NOMO-1 (cell line): ENCODE data around the gene SGPL1.

Source experiments
- DNase-seq, 2 experiments: peaks; one replicate each; lab custom pipeline; 2025; ENCODE audit not compliant: unreplicated experiment in 2 of 2; lab: John Stamatoyannopoulos, UW

Gene SGPL1

DNA sequence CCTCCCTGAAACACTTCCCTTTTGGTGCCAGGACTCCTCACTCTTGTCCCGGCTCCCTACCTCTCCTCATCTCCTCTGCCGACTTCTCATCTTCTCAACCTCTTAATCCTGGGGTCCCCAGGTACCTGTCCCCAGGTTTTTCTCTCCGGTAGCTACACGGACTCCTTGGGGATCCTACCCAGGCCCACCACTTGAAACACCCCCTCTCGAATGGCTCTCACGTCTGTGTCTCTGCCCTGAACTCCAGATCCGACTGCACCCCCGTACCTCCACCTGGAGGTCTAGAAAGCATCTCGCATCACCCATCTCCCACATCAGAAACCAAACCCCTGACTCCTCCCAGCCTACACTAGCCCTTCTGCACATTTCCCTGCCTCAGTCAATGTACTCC is 35.4 kb upstream of the SGPL1 start:
- no peak for DNase-seq

DNA sequence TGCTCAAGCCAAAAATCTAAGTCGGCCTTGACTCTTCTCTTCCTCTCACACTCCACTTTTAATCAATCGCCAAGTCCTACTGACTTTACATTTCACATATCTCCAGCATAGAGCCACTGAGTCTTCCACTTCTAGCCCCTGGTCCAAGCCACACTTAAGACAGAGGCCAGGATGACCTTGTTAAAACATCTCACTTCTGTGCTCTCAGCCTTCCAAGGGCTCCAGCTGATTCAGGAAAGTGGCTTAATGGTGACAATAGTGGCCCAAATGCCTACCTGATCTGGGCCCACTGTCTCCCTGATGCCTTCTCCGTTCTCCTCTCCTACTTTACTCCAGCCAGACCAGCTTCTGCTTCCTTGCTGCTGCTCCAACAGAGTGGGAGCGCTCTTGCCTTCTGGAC is 35.0 kb upstream of the SGPL1 start:
- DNase-seq, result no peak

DNA sequence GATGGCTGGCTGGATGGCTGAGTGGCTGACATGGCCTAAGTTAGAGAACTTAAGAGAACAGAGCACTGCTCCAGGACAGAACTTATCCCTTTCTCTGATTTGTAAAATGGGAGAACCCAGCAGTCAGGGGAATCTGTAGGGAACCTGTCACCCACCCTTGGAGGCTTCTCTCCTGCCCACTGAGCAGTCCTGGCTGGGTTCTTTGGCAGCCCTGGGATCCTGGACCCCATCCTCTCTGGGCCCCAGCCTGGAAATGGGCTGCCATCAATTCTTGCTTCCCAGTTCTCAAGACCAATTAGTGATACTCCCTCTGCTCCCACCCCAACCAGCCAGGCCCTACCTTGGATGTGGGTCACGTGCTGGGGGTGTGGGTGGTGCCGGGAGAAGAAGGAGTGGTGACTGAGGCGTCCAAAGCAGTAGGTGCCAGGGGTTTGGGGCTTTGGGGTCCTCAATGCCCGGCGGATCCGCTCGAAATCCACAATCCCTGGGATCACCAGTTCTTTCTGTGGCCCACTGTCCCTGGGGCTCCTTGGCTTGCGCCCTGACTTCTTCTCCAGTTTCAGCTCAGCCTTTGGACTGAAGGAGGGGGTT is 34.2 kb upstream of the SGPL1 start:
- DNase-seq, result no peak

DNA sequence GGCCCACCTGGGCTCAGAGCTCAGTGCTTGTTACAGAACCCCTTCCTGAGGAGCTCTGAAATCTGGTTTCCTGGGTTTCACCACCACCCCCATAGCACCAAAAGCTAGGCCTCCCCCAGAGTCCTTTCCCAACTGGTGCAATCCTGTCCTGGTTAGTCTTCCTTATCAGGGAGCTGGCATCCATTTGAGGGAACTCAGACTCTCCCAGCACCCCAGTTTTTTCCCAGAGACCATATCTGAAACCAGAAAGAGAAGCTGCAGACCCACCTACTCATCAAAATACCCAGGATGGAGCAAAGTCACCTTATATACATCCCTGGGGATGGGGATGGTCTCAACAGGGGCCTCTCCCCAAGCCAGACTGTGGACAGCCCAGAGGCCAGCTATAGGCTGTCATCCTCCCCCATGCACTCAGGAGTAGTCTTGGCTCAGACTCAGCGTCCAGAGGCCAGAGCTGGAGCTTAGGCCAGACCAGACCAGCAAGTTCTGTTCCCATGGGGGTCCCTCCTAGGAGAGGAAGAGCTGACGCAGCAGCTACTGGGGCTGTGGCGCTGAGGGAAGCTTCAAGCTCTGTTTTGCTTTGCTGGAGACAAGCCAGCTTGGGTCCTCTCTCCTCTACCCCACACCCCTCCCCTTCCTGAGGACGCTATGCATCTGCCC is 33.5 kb upstream of the SGPL1 start:
- no peak for DNase-seq

DNA sequence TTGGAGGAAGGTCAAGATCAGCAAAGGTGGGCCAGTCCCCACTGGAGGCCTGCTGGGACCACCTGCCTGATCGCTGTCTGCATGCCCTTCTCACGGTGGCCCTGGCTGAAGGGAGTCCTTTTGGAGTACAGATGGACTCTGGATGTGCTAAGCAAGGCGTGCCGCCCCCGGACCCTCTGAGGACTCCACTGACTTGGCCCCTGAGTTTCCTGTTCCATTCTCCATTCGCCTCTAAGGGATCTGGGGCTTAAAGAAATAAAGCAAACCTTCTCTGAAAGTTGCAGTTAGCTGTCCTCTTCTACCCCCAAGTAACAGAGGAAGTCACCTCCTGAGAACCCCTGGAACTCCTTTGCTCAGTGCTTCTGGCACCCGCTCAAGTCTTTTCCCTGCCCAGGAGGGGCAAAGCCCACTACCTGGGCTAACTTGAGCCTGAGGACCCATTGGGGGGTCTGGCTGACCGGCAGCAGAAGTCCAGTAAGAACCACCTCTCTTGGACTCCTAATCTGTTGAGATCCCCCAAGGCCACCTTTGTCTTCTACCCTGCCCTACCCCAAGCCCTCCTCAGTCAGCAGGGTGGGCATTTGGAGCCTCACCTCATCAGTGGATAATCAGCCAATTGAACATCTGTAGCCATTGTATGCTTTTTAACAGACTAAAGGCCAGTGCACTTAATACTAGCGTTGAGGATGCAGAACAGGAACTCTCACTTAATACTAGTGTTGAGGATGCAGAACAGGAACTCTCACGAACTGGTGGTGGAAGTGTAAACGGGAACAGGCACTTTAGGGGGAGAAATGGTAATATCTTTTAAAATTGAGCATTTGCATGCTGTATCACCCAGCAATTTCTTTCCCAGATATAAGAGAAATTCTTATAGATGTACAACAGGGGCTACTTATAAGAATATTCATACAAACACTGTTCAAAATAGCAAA is 32.7 kb upstream of the SGPL1 start:
- no peak for DNase-seq

DNA sequence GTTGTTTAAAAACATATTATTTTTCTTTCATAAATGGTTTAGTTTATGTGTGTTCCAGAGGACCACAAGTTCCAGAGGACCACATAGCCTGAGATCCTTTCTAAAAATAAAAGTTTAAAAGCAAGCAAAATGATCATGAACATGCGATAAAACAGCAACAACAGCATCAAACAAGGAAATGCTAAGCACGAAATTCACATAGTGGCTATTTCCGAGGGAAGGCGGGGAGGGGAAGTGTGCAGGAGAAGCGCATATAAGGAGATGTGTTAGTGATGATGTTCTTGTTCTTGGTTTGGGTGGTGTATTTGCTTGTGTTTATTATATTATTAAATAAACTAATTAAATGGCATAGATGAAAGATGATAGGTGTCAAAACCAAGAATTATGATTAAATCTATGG is 31.7 kb upstream of the SGPL1 start:
- no peak for DNase-seq

DNA sequence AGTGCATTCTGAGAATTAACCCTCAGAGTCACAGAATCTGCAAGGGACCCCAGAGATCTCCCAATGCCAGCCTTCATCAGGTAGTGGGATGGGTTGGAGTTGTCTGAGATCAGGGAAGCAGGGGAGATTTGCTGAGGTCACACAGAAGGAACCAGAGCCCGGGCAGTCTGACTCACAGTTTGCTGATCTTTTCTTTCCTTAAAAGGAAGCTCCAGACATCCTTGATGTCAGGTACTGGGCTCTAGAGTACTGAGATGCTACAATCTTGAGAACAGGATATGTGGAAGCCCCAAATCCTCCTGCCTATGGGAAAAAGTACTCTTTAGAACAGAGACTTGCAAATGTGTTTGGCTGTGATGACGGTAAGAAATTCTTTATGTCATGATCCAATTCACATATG is 31.3 kb upstream of the SGPL1 start:
- no peak for DNase-seq

DNA sequence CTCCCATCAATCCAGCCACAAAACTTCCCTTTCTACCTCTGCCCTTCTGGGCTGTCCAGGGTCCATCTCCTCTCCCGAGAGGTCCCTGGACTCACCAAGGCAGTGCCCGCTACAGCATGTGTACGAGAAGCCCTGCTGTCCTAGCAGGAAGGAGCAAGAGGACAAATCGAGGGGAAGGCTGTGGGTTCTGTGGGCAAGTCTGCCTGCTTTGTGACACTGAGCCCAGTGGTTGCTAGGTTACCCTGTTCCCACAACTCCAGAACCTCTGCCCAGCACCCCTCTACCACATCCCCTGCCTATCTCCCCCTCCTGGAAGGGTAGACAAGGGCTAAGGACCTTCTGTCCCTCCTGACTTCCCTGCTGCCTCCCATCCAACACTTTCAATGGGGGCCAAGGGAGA is 30.6 kb upstream of the SGPL1 start, which contains the start of gene TBATA:
Gene TBATA (minus strand): TSS at position 188 of the 400 bp plus-strand sequence. CDS start 1,998 bp downstream, outside the sequence.
- DNase-seq, result no peak

DNA sequence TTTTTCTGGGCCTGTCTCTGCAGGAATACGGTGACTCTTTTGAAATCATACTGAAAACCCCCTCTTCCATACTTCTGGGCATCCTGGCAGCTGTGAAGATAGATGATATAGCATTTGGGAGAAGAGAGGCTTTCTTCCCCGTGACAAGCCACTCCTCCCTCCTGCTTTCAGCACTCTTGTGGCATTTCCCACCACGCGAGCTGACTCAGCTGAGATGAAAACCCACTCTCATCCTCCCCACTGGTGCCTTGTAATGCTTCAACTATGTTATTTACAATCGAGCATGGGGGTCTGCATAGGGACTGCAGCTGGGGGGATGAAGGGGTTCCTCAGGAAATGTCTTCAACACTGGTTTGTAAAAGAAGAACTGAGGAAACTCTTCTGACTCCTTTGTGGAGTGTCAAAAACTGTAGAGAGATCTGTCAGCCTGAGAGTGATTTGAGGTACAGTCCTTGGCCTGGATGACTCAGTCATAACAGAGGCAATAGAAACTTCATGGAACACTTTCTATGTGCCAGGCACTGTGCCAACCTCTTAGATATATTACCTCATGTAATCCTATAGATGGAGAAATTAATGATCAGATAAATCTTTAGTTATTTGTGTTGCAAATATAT is 28.8 kb upstream of the SGPL1 start:
- DNase-seq, result no peak

DNA sequence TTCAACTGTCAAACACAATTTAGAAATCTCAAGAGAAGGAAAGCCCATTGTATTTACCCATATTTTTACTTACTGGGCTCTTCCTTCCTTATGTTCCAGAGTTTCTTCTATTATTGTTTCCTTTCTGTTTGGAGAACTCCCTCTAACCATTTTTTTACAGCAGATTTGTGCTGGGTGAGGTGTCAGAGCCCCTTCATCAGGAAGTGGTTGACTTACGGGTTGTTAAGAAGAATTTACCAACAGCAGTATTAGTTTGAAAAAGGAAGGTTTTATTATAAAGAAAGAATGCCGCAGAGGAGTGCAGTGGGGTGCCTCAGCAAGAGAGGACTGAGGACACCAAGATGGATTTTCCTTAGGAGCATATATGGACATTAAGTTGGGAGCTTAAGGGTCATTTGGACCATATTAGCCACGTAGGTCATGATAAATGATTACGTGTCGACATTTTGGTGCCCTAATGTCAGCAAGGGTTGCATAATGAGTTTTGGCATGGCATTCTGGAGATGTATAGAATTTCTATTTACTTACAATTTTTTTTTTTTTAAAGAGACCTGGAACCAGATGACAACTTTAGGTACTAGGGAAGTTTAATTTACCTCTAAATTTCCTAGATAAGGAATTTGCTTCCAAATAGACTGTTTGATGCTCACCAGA is 24.2 kb upstream of the SGPL1 start:
- DNase-seq, result no peak

DNA sequence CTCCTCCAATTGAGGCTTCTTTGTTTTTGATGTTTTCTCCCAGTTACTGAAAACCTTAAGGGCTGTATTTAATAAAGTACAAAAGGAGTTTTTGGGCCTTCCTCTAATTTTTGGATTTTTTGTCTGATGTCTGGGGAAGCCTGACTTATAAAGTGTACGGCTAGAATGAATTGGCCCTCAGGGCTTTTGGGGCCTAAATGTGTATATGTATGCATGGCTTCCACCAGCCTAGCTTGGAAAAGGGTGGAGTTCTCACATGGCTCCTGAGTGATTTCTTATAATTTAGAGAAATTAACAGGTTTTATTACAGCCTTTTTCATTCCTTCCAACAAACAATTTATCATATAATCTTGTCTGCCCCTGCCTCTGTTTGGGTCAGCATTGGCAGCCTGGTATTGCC is 20.1 kb upstream of the SGPL1 start:
- DNase-seq, result no peak

DNA sequence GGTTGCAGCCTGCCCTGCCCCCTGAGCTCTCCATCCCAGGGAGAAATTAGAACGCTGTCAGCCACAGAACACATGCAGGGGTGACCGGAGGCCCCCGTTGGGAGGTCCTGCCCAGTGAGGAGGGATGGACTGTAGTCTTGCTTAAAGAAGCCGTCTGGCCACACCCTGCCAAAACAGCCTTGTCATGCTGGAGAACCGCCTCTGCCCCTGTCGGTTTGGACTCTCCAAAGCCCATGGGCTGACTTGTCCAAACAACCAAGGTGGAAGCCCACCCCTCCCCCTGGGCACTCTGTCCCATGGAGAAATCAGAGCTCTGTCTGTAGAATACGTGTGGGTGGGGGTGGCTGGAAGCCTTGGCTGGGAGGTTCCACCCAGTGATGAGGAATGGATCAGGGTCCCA is 17.9 kb upstream of the SGPL1 start:
- DNase-seq, result no peak

DNA sequence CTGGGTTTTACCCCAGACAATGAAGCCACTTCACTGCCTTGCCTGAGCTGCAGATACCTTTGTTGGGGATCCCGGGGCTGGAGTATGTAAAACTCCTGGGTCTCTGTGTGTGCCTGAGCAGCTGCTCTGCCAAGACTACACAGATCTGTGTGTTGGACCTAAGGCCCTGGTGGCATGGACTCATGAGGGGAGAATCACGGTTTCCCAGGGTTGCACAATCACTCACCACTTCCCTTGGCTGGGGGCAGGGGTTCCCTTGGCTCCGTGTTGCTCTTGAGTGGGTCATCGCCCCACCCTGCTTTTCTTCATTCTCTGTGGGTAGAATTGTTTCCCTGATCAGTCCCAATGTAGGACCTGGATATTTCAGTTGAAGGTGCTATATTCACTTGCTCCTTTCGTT is 16.6 kb upstream of the SGPL1 start:
- peak in 1 of 2 experiments; percentile 3 for DNase-seq

DNA sequence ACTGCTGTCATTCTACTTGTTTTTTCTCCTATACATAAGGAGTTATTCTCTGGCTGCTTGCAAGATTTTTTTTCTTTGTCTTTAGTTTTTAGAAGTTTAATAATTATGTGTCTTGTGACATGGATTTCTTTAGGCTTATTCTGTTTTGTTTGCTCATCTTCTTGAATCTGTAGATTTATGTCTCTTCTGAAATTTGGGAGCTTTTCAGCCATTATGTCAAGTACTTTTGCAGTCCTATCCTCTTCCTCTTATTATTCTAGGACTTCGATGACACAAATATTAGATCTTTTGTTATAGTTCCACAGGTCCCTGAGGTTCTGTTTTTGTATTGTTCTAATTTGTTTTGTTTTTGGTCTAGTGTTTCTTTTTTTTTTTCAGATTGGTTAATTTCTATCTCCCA is 13.9 kb upstream of the SGPL1 start:
- no peak for DNase-seq

DNA sequence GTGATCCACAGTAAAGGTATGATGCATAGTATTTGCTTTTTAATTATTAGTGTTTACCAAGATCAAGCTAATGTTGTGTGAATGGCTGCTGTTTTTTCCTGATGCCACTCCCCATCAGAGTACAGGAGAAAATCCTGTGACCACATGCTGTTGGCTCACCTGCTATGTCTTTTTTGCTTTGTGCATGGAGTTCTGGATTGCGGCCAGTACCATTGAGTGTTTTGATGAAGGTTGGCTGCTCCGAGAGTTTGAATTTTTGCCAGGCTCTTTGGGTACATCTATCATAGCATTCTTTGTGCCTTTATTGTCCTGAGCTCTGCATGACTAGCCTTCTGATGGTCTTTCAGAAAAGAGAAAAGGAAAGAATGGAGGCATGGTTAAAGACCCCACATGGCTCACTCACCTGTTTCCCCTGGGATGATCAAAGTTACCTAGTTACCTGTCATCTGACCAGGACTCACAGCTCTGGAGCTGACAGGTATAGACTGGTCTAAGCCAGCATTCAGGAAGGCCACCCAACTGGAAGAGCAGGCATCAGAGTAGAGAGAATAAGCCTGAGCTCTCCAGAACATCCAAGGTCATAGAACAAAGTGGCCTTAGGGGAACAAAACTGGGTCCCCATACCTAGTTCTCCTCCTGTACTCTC is 11.8 kb upstream of the SGPL1 start:
- no peak for DNase-seq

DNA sequence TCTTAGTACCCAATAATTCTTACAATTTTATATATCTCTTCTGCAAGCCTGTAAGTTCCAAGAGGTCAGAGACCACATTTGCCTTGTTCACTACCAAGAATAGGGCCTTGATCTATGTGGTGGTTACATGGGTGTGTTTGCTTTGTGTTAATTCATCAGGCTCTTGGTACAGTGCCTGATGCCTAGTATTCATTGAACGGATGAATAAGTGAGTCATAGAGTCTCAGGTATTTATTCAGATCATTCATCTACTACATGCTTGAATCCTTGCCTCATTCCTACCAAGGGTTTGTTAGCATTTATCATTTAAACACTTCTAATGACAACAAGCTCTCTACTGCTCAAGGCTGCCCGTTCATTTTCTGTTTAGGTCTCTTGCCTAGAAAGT is 11.3 kb upstream of the SGPL1 start:
- no peak for DNase-seq

DNA sequence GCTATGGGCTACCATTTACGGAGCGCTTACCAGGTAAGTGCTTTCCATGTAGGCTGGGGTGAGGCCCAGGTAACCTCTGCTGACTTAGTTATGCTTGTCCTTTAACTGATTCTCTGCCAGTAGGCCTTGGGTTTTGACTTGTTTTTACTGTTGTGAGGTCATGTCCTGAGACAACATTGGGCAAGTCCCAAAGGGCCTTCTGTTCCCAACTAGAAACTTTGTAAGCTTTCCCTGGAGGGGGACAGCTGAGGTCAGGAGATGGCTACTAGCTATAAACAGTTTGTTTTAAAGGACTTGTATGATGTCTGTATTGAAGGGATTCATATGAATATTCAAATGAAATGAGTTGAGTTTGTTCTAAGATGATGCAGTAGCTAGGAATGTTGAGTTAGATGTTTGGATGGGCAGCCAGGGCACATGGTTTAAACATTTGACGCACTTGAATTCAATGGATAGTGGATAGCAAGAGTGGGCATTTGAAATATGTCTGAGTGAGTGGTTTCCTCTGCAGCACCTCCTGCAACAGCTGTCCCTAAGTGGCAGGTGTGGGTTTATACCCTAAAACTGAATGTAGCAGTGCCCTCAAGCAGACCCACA is 10.0 kb upstream of the SGPL1 start:
- no peak for DNase-seq

DNA sequence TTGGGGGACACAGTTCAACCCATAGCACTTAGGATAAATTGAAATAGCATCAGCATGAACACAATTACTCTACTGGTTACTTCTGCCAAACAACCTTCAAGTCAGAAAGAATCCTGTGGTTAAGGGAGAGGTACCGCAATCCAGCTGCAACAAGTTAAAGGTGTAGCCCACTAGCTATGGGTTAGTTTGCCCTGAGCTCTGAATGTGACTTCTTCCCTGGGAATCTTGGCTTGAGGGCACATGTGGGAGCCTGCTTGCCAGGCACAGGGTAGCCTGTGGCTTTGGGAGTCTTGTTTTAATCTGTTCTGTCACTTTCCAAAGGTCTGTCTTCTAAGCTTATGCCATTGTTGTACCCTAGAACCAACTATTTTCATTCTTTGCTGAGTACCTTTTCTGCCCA is 8.9 kb upstream of the SGPL1 start:
- DNase-seq, result no peak

DNA sequence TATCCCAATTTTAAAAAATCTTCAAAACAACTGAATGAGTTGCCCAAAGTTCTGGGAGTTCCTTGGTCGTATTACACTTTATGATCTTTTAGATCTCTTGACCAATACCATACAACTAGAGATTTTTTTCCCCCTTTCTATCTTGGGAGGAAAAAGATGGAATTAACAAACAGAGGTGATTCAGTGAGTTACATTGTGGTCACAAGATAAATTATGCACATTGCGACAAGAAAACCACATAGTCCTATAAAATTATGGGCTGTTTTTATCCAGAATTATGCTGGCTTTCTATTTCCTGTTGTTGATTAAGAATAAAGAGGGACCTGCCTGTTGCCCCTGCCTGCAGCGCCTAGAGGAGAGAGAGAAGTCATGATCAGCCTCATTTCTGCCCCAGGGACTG is 8.2 kb upstream of the SGPL1 start:
- no peak for DNase-seq

DNA sequence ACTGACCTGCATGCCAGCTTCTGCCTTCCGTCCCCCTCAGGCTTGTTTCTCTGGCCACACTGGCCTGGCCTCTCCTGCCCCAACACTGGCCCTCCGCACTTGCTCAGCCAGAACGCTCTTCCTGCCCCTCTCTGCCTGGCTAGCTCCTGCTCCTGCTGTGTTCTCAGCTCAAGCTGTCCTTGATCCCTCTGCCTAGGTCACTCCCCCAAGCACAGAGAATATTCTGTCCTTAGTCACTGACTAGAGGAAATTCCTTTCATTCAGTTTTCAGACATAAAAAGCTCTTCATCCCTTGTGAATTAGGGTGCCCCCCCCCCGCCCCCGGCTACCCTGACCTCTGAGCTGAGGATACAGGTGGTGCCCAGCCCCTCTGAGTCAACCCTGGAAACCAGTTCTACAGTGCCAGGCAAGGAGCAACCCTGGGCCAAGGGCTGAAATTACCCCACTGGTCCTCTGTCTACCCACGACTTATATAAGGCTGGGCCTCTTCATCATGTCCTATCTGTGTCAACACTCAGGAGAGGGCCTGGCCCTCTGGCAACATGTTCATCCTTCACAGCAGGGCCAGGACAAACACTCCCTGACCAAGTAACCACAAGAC is 6.6 kb upstream of the SGPL1 start:
- no peak for DNase-seq
